NOMO-1 treated with dmso at 0.1 percent for 144 hours (cell line): ENCODE results near the gene EDNRB.
A peak's percentile ranks its signal among the peaks of the same experiment; 100 is the strongest.
"Not testable (repeated sequence)": the region's sequence is repeated elsewhere in the genome, so short reads cannot be mapped to it uniquely, and the experiment has no call there.

Source experiments
- DNase-seq: peaks from one replicate; lab custom pipeline; 2025; ENCODE audit not compliant: unreplicated experiment; lab: John Stamatoyannopoulos, UW

EDNRB gene

DNA sequence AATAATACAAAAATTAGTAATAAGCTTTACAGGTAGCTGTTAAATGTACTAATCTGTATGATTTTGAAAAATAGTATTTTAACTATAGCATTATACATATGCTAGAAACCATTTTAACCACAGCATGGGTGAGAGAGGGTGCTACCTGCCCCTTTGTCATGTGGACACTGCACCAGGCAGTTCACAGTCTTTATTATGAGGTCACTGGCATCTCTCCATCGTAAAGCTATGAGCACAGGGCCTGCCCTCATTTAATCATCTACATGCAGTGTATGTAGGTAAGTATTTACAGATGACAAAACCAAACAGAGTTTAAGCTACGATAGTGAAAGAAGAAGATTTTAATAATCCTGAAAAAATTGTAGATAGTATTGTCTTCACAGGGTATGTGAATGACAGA is 21.7 kb downstream of the EDNRB start:
- no peak for DNase-seq

- DNase-seq, result no peak
Measured at GRCh38 chr13:77896536-77896935, 22.1 kb downstream of the EDNRB start.

DNA sequence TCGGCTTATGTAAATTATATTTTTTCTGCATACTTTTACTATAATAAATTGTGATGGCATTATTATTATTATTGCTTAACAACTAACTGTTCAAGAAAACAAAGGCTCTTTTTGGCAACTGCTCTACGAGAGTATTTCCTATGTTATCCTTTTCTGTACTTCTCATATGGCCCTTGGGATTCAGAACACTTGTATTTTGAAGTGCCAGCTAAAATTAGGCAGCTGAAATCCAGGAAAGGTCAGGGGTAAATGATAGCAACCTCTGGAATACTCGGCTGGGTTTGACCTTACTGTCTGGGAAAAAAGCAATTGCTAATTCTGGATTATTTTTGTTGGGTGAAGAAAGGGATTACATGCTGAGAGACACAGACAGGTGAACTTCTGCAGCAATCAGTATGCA is 23.9 kb downstream of the EDNRB start:
- DNase-seq, result no peak

DNA sequence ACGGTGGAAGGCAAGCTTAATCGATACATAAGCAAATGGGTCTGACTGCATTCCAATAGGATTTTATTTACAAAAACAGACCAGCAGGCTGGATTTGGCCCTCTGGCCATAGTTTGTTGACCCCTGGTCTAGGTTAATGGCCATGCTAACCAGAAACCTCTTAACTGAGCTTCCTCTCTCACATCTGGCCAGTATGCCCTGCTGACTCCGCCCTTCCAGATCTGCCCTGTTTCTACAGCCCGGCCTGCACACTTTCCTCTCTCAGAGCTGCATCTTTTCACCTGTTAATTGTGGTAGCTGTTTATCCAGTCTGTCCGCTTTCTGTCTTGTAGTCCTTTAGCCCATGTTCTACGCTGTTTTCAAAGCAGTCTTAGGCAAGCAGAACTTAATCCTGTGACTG is 25.6 kb downstream of the EDNRB start:
- no peak for DNase-seq

- DNase-seq, result no peak
Measured at GRCh38 chr13:77892491-77892890, 26.1 kb downstream of the EDNRB start.

DNA sequence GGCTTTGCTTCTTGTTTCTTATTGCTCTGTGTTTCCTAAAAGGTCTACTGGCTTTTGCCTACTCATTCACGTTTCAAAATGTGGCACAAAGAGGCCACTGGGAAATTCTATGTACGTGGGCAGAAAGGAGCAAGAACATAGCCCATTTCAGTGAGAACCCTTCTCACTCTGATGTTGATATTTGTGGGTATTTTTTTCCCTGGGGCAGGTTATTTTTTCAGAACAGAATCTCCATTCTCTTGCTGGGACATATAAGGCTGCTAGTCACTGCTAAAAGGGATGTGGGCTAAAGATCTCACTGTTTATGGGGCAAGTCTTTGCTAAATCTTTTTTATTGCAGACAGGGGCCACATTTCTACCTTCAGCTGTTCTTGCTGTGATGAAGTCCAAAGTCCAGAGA is 27.1 kb downstream of the EDNRB start:
- no peak for DNase-seq

- DNase-seq, result no peak
Measured at GRCh38 chr13:77891041-77891440, 27.6 kb downstream of the EDNRB start.

DNA sequence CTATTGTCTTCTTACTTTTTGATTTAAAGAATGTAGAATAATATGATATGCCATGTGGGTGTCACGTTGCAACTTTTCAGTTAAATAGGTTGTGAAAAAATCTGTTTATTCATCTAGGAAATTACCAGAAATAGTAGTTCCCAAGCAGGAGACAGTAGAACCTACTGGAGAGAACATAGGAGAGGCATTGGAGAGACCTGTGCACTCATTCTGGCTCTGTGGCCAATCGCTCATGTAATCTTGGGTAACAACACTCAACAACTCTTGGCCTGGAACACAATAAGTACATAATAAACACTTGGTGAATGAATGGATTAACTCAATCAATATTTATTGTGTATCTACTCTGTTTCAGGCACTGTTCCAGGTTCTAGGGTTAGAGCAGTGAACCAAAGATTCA is 35.3 kb downstream of the EDNRB start:
- DNase-seq, result no peak

DNA sequence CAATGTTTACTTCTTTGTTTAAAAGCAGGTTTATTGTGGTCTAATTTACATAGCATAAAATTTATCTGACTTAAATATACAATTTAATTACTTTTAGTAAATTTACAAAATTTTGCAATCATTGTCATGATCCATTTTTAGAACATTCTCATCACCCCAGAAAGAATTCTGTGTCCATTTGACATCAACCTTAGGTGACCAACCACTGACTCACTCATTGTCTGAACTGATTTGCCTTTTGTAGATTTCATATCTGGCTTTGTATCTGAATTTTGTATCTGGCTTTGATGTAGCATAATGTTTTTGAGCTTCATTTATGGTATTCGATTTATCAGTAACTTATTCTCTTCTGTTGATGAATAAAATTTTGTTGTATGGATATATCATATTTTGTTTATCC is 40.4 kb downstream of the EDNRB start:
- no peak for DNase-seq

GRCh38 chr13:77876176-77876575 is 42.5 kb downstream of the EDNRB start:
- DNase-seq, result no peak

- no peak for DNase-seq
Measured at GRCh38 chr13:77874406-77874805, 44.2 kb downstream of the EDNRB start.

- no peak for DNase-seq
Measured at GRCh38 chr13:77872995-77873394, 45.6 kb downstream of the EDNRB start.

DNA sequence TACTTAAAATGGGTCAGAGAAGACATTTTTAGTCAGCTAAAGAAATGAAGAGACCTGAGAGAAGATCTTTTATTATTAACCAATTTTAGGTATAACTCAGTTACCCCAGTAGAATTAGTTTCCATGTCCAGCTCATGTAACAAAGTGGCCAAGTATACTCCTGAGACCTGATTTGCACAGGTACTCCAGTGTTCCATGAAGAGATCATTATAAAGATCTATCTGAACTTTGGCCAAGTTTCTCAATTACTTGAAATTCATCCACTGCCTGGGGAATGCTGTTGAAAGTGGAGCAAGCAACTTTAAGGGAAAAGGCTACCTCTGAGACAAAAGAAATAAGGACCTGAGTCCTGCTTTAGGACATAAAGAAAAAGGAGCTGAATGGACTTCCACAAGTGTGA is 47.0 kb downstream of the EDNRB start:
- no peak for DNase-seq

GRCh38 chr13:77868717-77869116 is 49.9 kb downstream of the EDNRB start:
- DNase-seq, result no peak

DNA sequence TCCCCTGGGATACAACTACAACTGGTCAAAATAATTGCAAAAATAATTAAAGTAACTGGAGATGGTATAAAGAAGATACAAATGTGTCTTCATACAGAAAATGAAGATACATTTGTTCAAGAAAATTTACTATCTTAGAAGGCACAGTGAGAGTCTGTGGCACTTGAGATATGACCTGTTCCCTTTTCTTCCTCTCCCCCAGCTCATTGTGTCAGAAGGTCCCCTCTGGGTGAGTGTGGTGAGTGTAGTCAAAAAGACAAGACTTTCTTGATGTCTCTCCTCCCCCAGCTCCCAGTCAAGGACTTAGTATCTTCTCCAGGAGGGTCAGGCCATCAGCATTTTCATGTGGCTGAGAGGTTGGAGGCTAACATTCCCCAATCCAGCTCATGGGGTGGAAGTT is 51.7 kb downstream of the EDNRB start:
- DNase-seq, result no peak

- DNase-seq, result no peak
Measured at GRCh38 chr13:77865622-77866021, 53.0 kb downstream of the EDNRB start.

DNA sequence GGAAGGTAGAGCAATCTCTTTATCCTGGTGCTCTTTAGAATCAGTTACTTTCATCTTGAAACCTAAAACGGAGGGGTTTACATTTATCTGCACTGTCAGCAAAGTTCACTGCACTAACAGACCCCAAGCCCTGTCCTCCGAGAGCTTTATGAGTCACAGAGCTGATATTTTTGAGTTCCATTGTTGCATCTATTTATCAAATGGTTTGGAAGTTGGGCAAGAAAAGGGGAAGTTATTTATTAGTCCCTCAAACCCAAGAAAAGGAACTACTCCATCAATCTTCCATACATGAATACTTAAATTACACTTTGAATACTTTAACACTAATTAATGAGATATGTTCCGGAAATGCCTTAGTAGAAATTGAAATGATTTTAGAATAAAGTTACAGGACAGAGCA is 55.5 kb downstream of the EDNRB start:
- DNase-seq, result peak; percentile 36

GRCh38 chr13:77861741-77862140 is 56.9 kb downstream of the EDNRB start:
- peak; percentile 19 for DNase-seq

GRCh38 chr13:77860507-77860981 is 58.1 kb downstream of the EDNRB start:
- DNase-seq, result peak; percentile 47

- DNase-seq, result peak; percentile 6
Measured at GRCh38 chr13:77859450-77859849, 59.2 kb downstream of the EDNRB start.

GRCh38 chr13:77857531-77858209 is 61.0 kb downstream of the EDNRB start:
- DNase-seq, result no peak

- no peak for DNase-seq
Measured at GRCh38 chr13:77853703-77854102, 64.9 kb downstream of the EDNRB start.

GRCh38 chr13:77848050-77848449 is 70.6 kb downstream of the EDNRB start:
- not testable (repeated sequence) for DNase-seq
